ENCODE data around the gene SUGP2.

- TF ChIP-seq POLR2A (IDR thresholded peaks at IDR 0.05) (no peak), CTCF (IDR thresholded peaks at IDR 0.05) (no peak)
These were observed 4.8 kb downstream of the SUGP2 start for GRCh38 chr19:19028526-19028925.

All from right lobe of liver (tissue), 4 donors.